Measurements from ENCODE around the gene ARHGEF25. TPM values are rescaled to one million over a fixed set of nuclear protein-coding genes. Genes with fewer than 3 reads are reported as not detected.
A peak's percentile ranks its signal among the peaks of the same experiment; 100 is the strongest.

ARHGEF25 gene
- total and polyA plus RNA-seq, 7 donors = 5.8 to 140 (median 99.4) TPM

DNA sequence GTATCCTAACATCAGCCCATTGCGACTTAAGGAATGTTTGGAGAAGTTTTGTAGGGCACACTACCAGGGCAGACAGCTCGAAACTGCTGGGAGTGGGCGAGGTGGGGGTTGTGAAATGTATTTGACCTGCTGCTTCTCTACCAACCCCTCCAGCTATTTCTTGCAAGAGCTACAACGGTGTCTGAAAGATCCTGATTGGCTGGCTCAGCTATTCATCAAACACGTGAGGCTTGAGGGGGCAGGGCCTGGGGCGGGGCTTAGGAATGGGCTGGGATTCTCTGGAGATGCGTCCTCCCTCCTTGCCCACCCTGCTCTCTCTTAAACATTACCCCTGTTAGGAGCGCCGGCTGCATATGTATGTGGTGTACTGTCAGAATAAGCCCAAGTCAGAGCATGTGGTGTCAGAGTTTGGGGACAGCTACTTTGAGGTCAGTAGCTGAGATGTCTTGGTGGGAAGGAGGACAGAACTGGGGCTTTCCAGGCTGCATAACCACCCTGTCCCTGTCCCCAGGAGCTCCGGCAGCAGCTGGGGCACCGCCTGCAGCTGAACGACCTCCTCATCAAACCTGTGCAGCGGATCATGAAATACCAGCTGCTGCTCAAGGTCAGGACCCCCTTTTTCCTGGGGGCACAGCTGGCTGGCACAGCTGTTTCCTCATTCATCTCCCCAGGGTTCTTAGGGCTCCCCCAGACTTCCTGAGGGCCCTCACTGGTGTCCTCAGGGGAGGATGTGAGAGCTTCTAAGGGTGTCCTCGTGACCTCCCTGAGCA, 3.1 kb downstream of the ARHGEF25 start:
- peak overlapping the region; percentile 96 to 97 (median 96) for H3K27ac ChIP-seq
- peaks cover 0 to 70% (median 60%) of the 10 kb centered on the region in 4 donors for H3K4me1 ChIP-seq
- H3K27me3 ChIP-seq = no peaks in the 10 kb centered on the region
- TF ChIP-seq POLR2AphosphoS5 (IDR thresholded peaks at IDR 0.05) = no peak
- no peak for TF ChIP-seq POLR2A (IDR thresholded peaks at IDR 0.05)
- no peak for TF ChIP-seq EP300 (IDR thresholded peaks at IDR 0.05)
- TF ChIP-seq, protein P1, sequence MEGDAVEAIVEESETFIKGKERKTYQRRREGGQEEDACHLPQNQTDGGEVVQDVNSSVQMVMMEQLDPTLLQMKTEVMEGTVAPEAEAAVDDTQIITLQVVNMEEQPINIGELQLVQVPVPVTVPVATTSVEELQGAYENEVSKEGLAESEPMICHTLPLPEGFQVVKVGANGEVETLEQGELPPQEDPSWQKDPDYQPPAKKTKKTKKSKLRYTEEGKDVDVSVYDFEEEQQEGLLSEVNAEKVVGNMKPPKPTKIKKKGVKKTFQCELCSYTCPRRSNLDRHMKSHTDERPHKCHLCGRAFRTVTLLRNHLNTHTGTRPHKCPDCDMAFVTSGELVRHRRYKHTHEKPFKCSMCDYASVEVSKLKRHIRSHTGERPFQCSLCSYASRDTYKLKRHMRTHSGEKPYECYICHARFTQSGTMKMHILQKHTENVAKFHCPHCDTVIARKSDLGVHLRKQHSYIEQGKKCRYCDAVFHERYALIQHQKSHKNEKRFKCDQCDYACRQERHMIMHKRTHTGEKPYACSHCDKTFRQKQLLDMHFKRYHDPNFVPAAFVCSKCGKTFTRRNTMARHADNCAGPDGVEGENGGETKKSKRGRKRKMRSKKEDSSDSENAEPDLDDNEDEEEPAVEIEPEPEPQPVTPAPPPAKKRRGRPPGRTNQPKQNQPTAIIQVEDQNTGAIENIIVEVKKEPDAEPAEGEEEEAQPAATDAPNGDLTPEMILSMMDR (IDR thresholded peaks at IDR 0.05) = no peak
- intact Hi-C loops (cut with DNase I) = loop anchor here (5.0 kb wide), 1 partner anchor 92 kb away; the partner anchor contains the start of genes DDIT3 and MBD6
- peak; percentile 77 for DNase-seq
- peaks cover 16 to 39% (median 25%) of the 10 kb centered on the region in 4 donors for H3K36me3 ChIP-seq
- peak overlapping the region in 1 of 4 donors; percentile 2 for H3K4me3 ChIP-seq
- no peaks in the 10 kb centered on the region for H3K9me3 ChIP-seq
- WGBS, 2 donors = 42 to 46% methylated on average over 14 of the region's 14 CpGs

DNA sequence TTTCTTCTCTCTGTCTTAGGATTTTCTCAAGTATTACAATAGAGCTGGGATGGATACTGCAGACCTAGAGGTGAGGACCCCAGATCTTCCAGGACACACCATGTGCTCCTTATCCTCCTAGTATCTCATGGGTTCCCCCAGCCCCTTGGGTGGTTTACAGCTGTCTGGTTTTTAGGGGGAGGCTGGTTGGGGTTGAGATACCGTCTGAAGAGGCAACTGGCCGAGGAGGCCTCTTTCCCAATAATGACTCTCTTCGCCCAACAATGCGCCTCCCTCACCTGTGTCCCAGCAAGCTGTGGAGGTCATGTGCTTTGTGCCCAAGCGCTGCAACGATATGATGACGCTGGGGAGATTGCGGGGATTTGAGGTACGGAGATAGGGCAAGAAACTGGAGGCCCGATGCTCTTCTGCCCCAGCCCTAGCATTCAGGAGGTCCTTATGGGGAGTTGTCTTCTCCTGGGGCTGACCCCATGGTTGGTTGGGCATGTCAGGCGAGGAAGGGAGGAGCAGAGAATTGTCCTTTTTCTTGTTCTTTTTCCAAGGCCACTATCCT, 3.8 kb downstream of the ARHGEF25 start:
- H3K27me3 ChIP-seq = peaks cover 0 to 3% (median 0%) of the 10 kb centered on the region in 3 donors
- no peak overlapping the region for H3K4me3 ChIP-seq
- H3K4me1 ChIP-seq = peaks cover 0 to 63% (median 53%) of the 10 kb centered on the region in 4 donors
- H3K9me3 ChIP-seq = no peaks in the 10 kb centered on the region
- peak overlapping the region in 3 of 4 donors; percentile 48 to 97 (median 96) for H3K27ac ChIP-seq
- peak; percentile 36 for DNase-seq
- 83 to 85% methylated on average over 11 of the region's 11 CpGs for WGBS, 2 donors
- TF ChIP-seq POLR2A (IDR thresholded peaks at IDR 0.05) = no peak
- no peak for TF ChIP-seq POLR2AphosphoS5 (IDR thresholded peaks at IDR 0.05)
- TF ChIP-seq, protein P1 (IDR thresholded peaks at IDR 0.05) = no peak
- intact Hi-C loops (cut with DNase I) = loop anchor here (5.0 kb wide), 1 partner anchor 93 kb away; the partner anchor contains the start of genes DDIT3 and MBD6
- H3K36me3 ChIP-seq = peaks cover 16 to 39% (median 25%) of the 10 kb centered on the region in 4 donors

DNA sequence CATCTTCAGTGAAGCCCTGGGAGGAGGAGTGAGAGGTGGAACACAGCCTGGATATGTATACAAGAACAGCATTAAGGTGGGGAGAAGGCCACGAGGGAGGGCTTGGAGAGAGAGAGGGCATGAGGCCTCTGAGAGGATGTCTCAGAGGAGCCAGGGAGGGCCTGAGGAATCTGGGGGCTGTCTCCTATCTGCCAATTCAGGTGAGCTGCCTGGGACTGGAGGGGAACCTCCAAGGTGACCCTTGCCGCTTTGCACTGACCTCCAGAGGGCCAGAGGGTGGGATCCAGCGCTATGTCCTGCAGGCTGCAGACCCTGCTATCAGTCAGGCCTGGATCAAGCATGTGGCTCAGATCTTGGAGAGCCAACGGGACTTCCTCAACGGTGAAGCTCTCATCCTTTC, 4.4 kb downstream of the ARHGEF25 start:
- WGBS, 2 donors = 78 to 84% methylated on average over 5 of the region's 5 CpGs
- no peak for TF ChIP-seq POLR2AphosphoS5 (IDR thresholded peaks at IDR 0.05)
- TF ChIP-seq, protein P1 (IDR thresholded peaks at IDR 0.05) = no peak
- no peak for TF ChIP-seq EP300 (IDR thresholded peaks at IDR 0.05)
- no peak for TF ChIP-seq POLR2A (IDR thresholded peaks at IDR 0.05)
- peak; percentile 41 for DNase-seq
- no peak overlapping the region for H3K4me3 ChIP-seq
- H3K36me3 ChIP-seq = peaks cover 16 to 39% (median 25%) of the 10 kb centered on the region in 4 donors
- intact Hi-C loops (cut with DNase I) = no loop called here
- H3K9me3 ChIP-seq = no peaks in the 10 kb centered on the region
- H3K27me3 ChIP-seq = peaks cover 0 to 9% (median 0%) of the 10 kb centered on the region in 3 donors
- H3K4me1 ChIP-seq = peaks cover 0 to 60% (median 49%) of the 10 kb centered on the region in 4 donors
- peak overlapping the region in 1 of 4 donors; percentile 6 for H3K27ac ChIP-seq

DNA sequence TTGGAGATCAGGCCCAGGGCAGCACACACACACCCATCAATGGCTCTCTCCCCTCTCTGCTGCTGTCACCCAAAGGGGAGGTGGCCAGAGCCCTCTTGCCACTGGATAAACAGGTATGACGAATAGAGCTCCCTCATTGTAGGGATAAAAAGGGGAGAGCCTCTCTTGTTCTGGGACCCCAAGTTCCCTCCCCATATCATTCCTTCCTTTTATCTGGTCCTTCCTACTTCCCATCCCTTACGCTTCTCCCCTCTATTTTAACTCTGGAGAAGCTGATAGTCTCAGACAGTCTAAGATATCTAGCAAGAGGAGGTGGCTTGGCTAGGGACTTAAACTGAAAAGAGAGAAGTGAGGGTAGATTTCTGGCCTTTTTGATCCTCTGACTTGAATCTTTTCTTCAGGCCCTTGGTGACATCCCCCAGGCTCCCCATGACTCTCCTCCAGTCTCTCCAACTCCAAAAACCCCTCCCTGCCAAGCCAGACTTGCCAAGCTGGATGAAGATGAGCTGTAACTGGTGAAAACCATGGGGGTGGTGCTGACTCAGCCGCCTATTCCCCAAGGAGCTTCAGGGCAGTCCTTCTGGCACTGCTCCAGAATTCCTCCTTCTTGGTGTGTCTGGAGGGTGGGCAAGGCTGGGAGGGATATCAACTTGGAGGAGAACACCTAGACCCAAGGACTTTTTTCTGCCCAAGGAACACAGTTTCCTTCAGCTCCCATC, 5.3 kb downstream of the ARHGEF25 start:
- TF ChIP-seq EP300 (IDR thresholded peaks at IDR 0.05) (no peak), POLR2AphosphoS5 (IDR thresholded peaks at IDR 0.05) (no peak), POLR2A (IDR thresholded peaks at IDR 0.05) (no peak)
- TF ChIP-seq, protein P1 (IDR thresholded peaks at IDR 0.05) = no peak
- no peaks in the 10 kb centered on the region for H3K9me3 ChIP-seq
- peaks cover 16 to 39% (median 25%) of the 10 kb centered on the region in 4 donors for H3K36me3 ChIP-seq
- 63 to 84% methylated on average over 3 of the region's 3 CpGs for WGBS, 2 donors
- intact Hi-C loops (cut with DNase I) = no loop called here
- peaks cover 0 to 18% (median 0%) of the 10 kb centered on the region in 3 donors for H3K27me3 ChIP-seq
- H3K4me3 ChIP-seq = no peak overlapping the region
- DNase-seq = peak; percentile 55
- H3K4me1 ChIP-seq = peaks cover 0 to 60% (median 56%) of the 10 kb centered on the region in 4 donors
- peak overlapping the region in 1 of 4 donors; percentile 47 for H3K27ac ChIP-seq

Measured in sigmoid colon (tissue), 7 donors.